ENCODE data around the gene TTC33.
"Not testable (repeated sequence)": the region's sequence is repeated elsewhere in the genome, so short reads cannot be mapped to it uniquely, and the experiment has no call there.

TTC33 gene

DNA sequence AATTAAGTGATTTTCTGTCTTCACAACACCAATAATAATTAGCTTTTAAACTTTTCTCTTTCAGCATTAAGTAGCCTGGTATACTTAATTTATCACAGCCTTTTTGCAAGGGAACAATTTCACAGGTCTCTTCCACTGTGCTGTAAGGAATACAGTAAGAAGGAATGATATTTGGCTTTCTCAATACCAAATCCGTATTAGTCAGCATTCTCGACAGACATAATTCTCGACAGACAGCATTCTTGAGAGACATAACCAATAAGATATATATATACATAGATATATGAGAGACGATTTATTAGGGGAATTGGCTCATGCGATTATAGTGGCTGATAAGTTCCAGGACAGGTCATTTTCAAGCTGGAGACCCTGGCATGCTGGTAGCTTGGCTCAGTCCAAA is 24.4 kb upstream of the TTC33 start:
- no peak for DNase-seq (ENCODE audit: low read depth in 3 of 3)

DNA sequence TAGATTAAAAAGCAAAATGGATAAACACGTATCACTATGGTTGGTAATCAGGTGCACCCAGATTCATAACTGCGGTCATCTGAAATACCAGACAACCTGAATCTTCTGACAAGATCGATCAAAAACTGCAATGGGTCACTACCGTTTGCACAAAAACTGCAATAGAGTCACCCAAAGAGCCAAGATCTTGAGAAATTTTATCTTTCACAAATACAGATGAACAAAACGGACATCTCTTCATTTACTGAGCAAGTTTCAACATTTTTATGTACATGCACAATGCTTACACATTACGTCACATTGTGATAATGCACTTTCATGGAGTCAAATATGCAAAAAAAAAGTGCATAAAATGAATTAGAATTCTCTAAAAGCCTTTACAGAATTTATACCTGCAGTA is 23.8 kb upstream of the TTC33 start:
- no peak for DNase-seq (ENCODE audit: low read depth in 3 of 3)

DNA sequence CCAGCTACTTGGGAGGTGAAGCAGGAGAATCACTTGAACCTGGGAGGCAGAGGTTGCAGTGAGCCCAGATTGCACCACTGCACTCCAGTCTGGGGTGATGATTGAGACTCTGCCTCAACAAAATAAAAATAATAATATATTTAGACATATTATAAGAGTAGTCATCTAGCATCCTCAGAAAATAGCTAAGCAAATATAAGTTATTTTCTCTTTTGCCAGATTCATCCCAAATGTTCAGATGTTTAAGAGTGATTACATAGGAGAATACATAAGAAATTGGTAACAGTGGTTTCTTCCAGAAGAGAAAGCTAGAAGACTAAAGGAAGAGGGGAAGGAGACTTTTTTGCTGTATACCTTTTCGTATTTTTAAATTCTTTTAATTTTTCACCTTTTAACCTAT is 22.4 kb upstream of the TTC33 start:
- no peak for DNase-seq (ENCODE audit: low read depth in 3 of 3)

DNA sequence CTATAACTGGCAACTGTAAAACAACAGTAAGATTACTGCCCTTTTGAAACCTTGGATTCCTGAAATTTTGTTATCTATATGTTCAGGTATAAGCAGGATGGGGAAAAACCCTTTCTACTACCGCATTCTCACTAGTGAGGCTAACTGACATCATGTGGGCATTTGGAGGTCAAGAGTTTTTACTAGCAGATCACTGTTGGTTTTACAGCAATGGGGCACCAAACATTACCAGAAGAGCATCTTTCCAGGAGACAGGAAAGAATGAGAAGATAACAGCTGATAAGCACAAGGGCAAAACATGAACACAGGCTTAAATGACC is 20.9 kb upstream of the TTC33 start:
- DNase-seq (ENCODE audit: low read depth in 3 of 3) = no peak

DNA sequence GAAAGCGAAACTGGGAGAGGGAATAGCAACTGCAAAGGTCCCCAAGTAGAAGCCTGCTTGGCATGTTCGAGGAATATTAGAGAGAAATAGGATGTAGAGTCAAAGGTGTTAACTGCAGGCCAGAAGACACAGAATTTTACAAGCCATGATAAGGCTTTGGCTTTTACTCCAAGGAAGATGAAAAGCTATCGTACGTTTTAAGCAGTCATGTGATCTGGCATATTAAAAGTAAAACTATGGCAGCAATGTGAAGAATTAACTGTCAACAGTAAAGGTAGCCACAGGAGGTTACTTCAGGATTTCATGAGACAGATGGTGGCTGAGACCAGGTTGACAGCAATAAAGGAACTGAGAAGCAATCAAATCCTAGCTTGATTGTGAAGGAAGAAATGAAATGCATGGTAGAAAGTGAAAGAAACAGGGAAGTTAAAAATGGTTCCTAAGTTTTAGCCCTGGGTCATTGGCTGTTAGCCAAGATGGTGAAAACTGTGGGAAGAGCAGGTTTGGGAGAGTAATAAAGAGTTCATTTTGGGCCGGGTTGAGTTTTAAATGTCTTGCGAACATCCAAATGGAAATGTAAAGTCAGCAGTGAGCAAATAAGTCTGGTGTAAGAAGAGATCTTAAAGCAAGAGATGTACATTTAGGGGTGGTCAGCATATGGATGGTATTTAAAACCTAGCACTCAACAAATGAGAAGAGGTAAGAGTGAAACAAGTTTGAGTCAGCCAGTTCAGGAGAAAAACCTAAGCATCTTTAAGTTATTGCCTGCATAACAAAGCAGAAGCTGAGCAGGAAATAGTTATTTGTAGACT is 20.3 kb upstream of the TTC33 start:
- no peak for DNase-seq (ENCODE audit: low read depth in 3 of 3)

DNA sequence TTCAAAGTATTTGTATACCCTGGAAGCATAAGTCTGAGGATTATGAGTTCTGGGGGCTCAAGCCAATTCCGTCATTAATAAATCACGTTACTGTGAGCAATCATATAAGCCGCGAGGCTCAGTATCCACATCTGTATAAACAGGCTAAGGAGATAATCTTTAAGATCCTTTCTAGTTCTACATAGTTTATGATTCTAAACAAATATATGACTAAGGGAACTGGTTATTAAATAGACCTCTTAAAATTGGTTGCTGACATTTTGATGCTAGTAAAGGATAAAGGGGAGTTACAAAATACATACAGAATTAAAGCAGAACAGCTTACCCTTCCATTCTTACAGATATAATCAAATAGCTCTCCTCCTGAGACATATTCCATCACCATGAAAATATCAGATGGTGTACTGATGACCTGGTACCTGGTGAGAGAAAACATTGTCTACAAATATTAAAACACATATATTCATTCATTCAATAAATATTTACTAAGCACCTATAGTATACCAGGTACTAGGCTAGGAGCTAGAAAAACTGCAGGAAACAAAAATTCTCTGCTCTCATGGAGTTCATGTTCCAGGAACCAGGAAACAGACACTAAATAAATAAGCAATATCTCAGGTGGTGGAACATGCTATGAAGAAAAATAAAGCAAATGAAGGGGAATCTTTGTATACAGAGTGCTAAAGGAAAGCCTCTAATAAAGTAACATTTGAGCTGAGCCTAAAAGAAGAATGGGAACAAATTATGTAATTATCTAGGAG is 19.5 kb upstream of the TTC33 start:
- DNase-seq (ENCODE audit: low read depth in 3 of 3) = no peak

DNA sequence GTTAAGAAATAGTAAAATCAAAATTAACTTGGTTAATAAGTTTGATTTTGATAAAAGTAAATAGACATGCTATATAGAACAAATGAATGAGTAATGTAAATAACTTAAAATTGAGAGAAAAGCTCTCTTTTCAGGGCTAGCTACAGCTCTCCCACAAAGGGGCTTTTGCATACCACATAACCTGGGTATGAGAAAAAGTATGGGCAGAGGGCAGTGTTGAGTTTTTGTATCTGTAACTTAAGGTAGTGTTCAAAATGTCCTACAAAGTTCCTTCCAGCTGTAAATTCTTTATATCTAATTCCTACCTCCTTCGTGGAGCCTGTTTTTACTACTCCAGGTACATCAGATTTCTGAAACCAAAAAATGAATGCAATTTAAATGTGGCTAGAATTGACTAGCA is 18.9 kb upstream of the TTC33 start:
- DNase-seq (ENCODE audit: low read depth in 3 of 3) = no peak

DNA sequence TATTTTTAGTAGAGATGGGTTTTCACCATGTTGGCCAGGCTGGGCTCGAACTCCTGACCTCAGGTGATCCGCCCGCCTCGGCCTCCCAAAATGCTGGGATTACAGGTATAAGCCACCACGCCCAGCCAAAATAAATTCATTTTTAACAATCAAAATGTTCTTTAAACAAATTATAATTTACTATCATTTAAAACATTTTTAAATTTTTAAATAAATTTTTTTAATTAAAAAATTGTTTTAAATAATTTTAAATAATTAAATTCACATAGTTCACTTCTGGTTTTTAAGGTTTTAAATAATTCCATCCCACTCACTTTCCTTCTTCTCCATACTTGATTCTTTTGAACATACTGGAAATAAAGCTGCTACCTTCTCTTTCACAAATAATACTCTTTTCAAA is 15.0 kb upstream of the TTC33 start:
- no peak for DNase-seq (ENCODE audit: low read depth in 3 of 3)

DNA sequence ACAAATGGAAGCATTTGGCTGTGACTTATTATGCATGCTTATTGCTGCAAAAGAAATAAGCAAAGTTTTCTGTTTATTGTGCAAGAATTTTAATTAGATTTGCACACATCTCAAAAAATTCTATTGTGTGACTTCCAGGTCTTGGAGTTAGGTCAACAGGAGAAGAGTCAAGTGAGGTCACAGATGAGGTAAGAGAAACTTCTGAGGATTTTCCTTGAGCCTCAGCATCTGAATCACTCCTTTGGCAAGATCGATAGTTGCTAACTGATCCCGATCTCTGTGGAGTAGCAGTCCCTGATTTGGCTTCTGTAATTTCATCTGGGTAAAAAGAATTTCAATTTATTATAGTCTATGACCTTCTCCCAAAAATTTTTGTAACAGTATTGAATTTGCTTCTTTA is 6.9 kb upstream of the TTC33 start:
- DNase-seq (ENCODE audit: low read depth in 3 of 3) = no peak

DNA sequence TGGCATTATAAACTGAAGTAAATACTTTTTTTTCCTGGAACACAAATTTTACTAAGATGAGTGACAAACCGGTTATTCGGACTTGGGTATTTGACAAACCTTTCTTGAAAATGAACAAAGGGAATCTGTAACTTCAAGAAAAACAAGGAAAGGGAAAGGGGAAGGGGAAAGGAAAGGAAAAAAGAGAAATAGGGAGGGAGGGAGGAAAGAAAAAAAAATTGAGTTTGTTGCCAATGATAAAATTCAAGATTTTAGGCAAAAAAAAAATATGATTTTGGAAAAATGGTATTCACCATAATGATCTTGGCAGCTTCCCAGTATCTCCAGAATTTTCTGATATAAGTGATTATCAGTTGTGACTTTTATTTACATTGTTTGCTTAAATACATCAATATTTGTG is 1.6 kb upstream of the TTC33 start:
- no peak for DNase-seq (ENCODE audit: low read depth in 3 of 3)

DNA sequence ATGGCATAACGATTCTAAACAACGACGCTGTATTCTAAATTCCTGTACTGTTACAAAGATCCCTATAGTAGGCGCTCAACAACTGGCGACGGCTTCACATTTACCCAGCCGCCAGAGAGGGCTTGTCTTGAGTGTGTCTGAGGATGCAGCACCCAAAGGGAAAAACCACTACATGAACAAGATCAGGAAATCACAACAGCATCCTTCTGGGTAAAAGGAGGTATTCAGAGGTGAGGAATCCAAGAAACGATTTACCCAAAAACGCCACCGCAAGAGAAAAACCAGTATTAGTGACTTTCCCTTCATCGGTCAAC is 711 bp downstream of the TTC33 start:
- peak; percentile 17 to 37 (median 32) for DNase-seq (ENCODE audit: low read depth in 3 of 3)

DNA sequence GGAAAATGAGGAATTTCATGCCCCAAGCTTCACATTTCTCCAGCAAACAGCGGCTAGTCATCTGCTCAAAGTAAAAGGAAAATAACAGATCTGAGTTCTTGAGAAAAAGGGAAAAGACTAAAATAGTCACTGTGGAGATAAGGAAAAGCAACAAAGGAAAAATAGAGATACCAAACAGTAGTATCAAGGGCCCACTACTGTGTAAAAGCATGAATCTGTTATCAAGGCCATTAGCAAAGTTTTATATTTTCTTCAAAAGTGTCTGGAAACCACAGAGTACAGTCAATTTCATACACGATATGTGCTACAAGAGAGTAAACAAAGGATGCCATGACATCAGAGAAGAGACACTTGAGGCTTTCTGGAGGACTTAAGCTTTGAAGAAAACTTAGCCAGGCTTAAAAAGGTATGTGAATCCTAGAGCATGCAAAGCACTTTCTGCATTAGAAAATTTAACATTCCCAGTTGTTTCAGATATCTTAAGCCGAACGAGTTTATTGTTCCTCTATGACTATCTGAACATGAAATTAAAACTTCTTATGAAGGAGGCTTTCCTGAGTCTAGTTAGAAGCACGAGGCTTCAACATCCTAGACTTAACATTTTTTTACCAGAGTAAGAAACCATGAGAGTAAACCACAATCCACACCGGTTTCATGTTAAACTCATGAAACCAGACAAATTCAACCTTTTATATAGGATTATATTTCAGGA is 1.2 kb downstream of the TTC33 start:
- DNase-seq (ENCODE audit: low read depth in 3 of 3) = no peak

DNA sequence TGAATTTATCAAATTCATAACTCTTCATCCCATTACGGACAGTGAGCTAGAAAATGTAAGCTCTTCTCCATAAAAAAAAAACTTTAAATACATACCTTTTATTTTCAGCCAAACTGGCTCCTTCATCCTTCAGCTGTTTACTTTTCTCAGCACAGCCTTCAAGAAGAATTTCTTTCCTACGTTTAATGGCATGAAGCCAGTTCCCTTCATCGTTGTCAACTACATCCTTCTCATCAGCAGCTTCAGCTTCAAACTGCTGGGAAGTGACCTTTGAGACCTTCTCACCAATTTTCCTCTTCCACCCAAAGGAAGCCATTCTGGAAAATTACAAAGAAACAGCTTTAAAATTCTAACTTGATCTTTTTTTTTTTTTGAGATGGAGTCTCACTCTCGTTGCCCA is 9.1 kb downstream of the TTC33 start:
- no peak for DNase-seq (ENCODE audit: low read depth in 3 of 3)

DNA sequence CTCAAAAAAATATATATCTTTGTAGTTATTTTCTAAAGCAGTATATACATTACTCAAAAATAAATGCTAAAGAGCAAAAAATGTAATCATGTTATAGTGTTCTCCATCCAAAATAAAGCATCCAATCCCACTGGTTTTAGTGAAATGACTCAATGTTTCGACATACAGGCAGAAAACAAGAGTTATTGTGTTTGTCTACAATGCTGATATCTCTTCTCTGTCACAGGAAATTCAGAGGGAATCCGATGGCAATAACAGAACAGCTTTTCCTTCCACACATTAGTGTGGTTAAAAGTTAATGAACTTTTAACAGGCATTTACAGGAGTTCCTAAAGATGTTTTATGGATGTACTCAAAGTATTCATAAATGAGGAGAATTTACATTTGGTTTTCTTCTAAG is 12.0 kb downstream of the TTC33 start:
- DNase-seq (ENCODE audit: low read depth in 3 of 3) = no peak

DNA sequence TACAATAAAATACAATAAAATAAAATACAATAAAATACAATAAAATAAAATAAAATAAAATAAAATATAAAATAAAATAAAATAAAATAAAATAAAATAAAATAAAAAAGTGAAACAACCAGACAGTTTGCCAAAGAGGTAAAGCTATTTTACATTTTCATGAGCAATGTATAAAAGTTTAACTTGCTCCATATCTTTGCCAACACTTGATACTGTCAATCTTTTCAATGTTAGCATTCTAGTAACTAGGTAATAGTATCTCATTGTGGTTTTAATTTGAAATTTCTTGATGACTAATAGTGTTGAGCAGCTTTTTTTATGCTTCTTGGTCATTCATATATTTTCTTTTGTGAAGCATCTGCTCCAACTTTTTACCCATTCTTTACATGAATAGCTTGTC is 17.3 kb downstream of the TTC33 start:
- DNase-seq (ENCODE audit: low read depth in 3 of 3) = no peak

DNA sequence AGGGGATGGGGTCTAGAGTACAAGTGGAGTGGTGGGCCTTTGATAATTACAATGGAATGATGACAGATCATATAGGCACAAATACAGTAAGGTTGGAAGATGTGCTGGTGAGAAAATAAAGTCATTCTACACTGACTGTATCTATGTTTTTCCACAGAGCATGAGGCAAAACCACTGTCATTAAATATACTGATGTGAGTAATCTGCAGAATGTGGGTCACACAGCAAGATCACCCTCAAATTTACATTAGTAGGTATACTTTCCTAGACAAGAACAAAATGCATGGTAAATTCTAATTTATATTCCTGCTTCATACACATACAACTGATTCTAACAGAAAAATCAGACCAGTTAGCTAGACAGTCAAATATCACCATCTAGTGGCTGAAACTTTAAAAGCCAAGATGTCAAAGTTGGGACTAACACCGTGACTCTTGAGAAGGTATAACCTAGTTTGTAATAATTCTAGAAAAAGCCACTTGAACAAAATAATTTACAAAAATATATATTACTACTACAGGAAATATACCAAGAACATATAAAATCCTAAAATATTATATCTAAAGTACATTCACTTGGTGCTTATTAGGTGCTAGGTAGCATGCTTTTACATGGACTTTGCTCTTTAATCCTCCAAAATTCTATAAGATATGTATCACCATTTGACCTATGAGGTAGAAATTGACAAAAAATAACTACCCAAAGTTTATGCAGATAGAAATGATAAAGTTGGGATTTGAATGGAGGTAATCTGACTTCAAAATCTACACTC is 19.5 kb downstream of the TTC33 start:
- no peak for DNase-seq (ENCODE audit: low read depth in 3 of 3)

DNA sequence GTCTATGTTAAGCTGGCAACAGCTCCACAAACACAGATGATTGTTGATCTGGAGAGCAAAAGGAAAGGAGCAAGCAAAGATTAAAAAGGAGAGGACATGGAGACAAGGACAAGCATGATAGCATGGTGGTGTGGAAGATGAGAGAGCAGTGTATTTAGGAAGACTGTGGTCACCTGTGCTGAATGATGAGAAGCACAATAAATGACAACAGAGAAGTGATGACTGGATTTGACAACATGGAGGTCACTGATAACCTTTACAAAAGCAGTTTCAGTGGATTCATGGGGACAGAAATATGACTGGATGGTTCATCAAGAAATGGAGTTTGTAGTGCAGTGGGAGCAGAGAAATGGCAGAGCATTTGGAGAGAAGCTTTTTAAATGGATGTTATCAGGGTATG is 20.2 kb downstream of the TTC33 start:
- DNase-seq (ENCODE audit: low read depth in 3 of 3) = no peak

DNA sequence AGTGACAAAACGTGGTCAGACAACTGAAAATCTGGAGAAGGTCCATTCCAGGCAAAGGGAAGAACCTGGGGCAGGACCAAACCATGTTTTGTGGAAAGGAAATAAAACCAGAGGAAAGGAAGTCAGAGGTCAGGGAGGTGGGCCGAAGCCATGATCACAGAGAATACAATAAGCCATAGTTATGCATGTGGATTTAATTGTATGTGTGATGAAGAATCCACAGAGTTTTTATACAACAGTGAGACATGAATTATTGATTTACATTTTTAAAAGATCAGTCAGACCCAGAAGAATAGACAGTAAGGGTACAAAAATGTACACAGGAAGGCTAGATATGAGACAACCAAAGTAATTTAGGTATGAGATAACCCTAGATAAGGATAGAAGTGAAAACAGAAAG is 20.8 kb downstream of the TTC33 start:
- DNase-seq (ENCODE audit: low read depth in 3 of 3) = no peak

DNA sequence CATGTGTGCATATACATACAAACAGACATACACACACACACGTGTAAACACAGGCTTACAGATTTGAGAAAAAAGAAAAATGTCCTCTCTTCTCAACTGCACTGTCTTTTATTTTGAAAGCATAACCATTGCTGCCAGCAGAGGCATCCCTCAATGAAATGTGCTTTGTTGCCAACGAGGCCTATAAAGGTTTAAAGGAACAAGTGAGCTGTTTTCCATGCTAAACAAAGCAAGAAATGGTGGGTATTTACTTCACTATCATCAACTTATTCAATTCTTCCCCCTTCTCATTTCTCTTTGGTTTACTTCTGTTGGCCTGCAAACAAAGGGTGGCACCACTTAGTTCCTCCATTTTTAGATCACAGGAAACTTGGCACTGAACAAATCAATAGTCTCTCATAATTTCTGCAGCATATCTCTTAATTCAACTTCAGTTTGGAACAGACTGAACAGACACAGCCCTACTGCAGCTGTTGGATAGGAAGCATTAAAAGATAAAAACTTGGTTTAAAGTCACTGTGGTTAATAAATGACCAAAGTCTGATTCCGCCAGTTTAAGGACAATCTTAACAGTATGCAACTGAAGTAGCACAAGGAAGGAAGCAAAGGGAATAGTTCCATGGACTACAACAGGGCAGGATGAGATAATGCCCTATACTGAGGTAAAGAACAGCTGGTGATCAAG is 21.7 kb downstream of the TTC33 start:
- no peak for DNase-seq (ENCODE audit: low read depth in 3 of 3)

DNA sequence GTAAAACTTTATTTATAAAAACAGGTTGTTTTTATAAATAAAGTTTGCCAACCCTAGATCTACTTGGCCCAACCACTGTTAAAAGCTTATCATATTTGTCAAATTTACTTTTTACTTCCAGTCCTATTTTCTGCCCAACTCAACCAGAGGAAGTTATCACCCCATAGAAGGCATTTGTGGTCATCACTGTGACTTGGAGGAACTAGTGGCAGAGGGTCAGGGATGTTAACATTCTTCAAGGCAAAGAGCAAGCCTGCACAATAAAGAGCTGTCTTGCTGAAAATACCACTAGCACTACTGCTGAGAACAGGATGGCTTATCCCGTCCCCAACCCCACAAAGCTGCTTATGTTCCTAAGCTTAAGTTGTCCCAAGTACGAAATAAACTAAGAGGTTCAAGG is 22.3 kb downstream of the TTC33 start:
- no peak for DNase-seq (ENCODE audit: low read depth in 3 of 3)

DNA sequence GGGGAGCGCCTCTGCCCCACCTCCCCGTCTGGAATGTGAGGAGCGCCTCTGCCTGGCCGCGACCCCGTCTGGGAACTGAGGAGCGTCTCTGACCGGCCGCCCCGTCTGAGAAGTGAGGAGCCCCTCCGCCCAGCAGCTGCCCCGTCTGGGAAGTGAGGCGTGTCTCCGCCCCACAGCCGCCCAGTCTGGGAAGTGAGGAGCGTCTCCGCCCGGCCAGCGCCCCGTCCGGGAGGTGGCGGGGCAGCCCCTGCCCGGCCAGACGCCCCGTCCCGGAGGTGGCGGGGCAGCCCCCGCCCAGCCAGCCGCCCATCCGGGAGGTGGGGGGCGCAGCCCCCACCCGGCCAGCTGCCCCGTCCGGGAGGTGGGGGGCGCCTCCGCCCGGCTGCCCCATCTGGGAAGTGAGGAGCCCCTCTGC is 33.3 kb downstream of the TTC33 start:
- not testable (repeated sequence) for DNase-seq (ENCODE audit: low read depth in 3 of 3)

DNA sequence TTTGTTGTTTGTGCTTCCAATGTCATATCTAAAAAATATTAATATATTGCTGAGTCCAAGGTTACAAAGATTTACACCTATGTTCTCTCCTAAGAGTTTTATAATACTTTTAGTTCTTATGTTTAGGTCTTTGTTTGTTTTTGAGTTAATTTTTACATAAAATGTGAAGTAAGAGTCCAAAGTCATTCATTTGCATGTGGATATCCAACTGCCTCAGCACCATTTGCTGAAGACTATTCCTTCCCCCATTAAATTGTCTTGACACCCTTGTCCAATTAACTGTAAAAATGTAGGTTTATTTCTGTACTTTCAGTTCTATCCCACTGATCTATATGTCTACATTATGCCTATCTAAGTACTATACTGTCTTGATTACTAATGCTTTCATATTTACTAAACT is 35.7 kb downstream of the TTC33 start:
- no peak for DNase-seq (ENCODE audit: low read depth in 3 of 3)

Data from stimulated activated CD4-positive, alpha-beta T cell treated with anti-CD3 and anti-CD28 coated beads, TNF-alpha, amount 100 ng/mL, for 4 hours (primary cell).